GM18498 (cell line): ENCODE data around the gene ALKBH5.

Experiments used
- ATAC-seq: cut with Tn5 transposase; IDR thresholded peaks from one replicate; pipeline ENCODE4 v1.9.1; 2021; ENCODE audit warnings: mild to moderate bottlenecking, moderate library complexity; ENCODE audit not compliant: unreplicated experiment

ALKBH5 gene

GRCh38 chr17:18257982-18258355 lies 74.3 kb downstream of the ALKBH5 start:
- peak; percentile 30 for ATAC-seq

- peak; percentile 42 for ATAC-seq
These were observed 74.9 kb downstream of the ALKBH5 start, which contains the start of gene FLII for GRCh38 chr17:18258356-18259038. Gene FLII (minus strand): TSS chr17:18258738. CDS start chr17:18258690, 48 bp downstream.
